DMS79 (cell line): ENCODE results near the gene DOC2B.
"Not testable (repeated sequence)": the region's sequence is repeated elsewhere in the genome, so short reads cannot be mapped to it uniquely, and the experiment has no call there.

ENCODE experiments used
- DNase-seq: peaks from one replicate; lab custom pipeline; 2025; lab: John Stamatoyannopoulos, UW

The DOC2B gene

DNA sequence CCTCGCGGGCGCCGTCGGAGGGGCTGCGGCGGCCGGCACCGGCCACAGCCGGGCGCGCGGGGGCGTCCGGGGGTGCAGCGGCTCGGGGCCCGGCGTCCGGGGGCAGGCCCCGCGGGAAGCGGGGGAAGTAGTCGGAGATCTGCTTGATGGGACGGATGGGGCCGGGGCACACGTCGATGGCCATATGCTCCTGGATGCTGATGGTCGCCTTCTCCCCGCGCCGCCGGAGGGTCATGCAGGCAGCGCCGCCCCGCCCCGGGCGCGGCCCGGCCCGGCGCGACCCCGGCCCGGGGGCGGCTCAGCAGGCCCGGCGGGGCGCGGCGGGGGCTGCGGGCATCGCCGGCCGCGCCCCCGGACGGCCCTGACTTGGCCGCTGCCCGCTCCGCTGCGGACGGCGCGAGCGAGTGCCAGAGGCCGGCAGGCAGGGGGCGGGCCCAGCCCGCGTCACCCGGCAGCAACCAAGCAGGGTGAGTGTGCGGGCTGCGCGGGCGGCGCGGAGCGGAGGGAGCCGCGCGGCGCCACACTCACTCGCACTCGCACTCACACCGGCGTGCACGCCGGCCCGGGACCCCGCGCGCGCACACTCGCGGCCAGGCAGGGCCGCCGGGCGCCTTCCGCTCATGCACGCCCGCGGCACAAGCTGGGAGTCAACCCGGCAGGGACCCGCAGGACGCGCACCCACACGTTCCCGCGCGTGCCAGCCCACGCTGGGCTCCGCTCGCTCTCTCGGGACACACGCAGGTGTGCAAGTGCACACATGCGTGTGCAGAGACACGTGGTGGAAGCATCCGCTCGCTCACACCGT is at the start of gene DOC2B:
Gene DOC2B, minus strand, starts transcription at position 406 of the 805 bp plus-strand sequence. Its CDS starts 171 bp downstream, at position 235.
- DNase-seq = no peak

DNA sequence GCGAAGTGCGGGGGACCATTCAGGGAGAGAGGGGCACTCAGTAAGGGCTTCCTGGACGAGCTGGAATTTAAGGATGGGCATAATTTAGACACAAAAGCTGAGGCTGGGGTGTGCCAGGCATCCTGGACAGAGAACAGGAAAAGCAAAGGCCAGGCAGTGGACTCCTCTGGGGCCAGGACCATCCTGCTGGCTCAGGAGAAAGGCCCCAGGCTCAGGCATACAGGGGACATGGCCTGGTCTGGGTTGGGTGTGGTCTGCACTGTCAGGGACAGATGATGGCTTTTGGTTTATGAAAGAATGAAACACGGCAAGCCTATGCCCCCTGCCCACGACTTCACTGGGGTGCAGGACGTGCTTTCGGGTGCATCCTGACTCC is 48.9 kb upstream of the DOC2B start:
- no peak for DNase-seq

DNA sequence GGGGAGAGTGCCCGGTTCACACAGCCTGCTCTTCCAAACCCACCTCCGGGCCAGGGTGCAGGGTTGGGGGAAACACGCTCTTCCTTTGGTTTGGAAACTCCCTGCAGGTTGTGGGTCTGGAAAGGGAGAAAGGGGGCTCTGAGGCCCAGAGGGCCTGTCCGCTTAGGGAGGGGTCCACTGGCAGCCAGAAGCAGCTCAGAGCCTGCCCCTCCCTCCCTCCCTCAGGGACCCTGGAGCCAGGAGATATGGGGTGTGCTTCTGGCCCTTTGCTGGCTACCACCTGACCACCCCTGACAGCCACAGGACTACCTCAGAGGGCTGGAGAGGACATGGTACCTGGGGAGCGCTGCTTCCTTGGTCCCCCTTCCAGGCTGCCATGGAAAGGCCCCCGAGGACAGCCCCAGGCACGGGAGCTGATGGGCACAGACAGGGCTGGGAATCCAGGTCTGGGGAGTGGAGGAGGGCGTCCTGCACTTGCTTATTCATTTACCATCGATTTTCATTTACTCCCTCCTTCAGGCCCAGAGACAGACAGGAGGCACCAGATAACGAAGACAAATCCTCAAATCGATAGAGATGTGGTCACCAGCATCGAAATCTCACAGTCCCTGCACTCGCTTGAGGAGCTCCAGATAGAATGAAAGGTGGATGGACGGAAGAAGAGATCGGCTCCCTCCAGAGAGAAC is 48.4 kb upstream of the DOC2B start:
- DNase-seq = no peak

DNA sequence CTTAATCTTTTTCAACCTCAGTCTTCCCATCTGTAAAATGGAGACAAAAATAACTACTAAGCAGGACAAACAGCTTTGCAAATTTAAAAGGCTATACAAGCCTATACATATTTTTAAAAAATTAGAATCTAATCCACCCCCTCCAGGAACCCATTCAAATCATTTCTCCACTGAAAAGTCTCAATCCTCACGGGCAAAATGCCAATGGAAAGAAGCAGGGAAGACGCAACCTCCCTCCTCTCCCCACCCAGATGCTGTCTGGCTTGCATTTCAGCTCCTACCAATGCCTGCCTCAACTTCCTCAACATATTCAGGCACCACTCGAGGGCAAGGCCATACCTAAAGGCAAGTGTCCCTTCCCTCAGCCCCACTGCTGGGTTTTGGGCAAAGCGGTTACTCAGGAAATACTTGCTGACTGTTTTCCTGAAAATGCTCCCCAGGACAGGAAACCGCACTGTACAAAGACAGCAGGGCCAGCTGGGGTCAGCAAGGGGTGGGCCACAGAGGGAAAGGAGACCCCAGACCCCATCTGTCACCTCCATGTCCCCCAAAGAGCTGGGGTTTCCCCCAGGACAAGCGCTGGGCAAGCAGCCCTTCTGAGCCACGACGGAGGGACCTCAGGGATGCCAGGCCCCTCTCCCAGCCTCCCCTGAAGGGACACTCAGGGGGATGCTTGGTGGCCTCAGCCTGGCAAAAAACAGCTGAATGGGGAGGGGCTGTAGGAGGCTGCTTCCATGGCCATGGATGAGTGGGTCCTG is 47.7 kb upstream of the DOC2B start:
- no peak for DNase-seq

DNA sequence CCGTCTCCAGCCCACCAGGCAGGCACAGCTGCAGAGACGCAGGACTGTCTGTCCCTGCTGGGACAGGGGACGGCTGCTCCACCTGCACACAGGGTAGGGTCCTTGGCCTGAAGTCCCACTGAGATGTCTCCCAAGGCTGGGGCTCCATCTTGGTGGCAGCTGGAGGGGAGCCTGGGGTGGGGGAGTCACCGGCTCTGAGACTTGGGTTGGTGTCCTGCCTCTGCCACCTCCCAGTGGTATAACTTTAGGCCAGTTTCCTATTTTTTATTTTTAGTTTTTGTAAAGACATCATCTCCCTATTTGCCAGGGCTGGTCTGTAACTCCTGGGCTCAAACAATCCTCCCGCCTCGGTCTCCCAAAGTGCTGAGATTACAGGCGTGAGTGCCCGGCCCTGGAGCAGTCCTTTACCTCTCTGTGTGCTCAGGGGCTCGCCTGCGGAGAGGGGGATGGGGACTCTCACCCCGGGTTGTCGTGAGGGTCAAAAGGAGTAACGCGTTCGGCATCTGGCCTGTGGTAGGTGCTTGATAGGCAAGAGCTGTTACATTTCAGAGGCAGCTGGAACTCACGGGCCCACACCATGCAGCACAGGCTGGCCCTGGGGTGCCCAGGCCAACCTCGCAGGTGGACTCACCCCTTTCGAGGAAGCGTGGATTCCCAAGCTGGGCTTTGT is 46.6 kb upstream of the DOC2B start:
- DNase-seq = no peak

DNA sequence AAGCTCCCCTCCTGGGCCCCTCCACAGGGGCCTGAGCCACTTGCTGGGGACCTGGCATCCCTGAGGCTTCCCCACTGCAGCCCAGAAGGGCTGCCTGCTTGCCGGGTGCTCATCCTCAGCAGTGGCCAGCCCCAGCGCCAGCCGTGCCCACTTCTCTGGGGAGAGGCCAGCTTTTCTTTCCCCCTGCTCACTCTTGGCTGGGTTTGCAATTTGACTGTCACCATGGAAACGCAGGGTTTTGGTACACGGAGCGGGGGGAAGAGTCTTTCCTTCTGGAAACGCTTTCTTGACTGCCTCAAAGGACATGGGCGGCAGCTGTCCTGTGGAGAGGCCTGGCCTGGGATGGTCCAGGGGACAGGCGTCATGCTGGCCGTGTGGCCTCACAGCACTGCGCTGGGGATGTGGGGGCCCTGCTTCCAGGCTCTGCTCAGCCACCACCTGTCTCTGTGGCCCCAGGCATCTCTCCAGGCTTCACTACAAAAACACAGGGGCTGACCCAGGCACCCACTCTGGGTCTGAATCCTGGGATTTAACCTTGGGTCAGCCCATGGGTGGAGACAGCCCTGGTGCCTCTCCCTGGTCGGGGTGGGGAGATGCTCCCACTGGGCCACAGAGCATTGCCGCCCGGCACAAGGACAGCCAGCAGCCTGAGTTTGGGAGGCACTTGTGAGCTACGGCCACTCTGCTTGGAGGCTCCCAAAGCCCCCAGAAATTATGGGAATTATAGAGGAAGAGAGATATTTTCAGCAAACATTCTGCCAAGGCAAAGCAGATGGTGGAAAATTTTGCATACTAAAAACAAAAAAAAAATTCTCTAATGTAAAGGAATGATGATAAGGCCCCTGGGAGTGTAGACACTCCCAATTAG is 45.9 kb upstream of the DOC2B start:
- DNase-seq = no peak

DNA sequence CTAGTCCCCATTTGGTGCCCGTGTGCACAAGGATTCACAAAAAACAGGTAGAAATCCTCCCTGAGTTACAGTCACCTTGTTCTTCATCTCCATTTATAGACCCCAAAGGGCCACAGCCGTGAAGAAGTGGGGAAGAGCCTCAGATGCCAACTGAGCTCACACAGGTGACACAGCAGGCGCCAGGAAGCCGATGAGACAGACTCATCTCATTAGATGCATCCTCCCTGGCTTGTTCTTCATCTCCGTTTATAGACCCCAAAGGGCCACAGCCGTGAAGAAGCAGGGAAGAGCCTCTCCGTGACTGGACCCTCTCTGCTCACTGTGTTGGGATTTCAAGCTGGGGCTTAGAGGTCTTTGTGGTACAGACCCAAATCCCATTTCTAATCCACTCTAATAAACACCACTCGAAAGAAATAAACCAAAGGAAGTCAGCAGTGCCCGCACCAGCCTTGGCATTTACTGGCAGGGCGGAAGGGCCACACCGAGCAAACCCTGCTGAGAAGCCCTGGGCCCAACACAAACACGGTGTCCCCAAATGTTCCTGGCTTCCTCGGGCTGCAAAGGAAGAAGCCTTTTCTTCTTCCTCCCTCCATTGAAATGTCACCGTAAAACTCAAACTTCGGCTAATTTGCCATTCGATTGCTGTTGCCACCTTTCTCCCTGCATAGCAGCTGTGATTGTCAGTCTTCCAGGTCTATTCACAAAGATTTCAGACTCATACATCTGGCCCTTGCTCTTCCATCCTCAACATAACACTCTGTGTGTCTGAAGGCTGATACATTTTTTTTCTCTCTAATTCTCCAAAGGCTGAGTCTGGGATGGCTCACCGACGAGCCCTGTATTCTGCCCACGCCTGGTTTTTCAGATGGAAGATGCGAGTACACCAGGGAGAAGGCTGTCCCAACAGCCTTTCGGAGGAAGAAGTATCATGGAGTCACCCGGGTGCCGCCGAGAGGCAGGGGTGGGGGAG is 44.9 kb upstream of the DOC2B start:
- no peak for DNase-seq

DNA sequence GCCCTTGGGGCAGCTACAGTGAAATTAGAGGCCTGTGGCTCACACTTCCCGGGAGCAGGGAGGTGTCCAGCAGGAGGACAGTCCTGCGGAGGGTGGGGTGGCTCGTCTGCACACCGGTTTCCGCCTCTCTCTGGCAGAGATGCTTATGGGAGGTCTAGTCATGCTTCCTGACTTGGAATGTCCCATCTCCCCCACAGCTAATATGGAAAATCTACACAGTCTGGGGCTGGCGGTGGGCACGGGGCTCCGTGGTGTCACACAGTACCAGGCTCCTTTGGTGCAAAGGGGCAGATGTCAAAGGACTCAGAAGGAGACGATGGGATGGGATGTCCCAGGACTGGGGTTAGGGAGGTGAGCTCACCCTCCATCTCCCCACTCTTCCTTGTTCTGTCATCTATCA is 44.1 kb upstream of the DOC2B start:
- DNase-seq = no peak

DNA sequence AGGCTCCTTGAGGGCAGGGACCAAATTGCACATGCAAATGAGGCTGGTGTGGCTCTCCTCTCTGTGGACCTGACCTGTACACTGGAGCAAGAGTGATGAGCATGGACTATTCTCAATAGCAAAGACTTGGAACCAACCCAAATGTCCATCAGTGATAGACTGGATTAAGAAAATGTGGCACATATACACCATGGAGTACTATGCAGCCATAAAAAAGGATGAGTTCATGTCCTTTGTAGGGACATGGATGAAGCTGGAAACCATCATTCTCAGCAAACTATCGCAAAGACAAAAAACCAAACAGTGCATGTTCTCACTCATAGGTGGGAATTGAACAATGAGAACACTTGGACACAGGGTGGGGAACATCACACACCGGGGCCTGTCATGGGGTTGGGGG is 43.1 kb upstream of the DOC2B start:
- not testable (repeated sequence) for DNase-seq

DNA sequence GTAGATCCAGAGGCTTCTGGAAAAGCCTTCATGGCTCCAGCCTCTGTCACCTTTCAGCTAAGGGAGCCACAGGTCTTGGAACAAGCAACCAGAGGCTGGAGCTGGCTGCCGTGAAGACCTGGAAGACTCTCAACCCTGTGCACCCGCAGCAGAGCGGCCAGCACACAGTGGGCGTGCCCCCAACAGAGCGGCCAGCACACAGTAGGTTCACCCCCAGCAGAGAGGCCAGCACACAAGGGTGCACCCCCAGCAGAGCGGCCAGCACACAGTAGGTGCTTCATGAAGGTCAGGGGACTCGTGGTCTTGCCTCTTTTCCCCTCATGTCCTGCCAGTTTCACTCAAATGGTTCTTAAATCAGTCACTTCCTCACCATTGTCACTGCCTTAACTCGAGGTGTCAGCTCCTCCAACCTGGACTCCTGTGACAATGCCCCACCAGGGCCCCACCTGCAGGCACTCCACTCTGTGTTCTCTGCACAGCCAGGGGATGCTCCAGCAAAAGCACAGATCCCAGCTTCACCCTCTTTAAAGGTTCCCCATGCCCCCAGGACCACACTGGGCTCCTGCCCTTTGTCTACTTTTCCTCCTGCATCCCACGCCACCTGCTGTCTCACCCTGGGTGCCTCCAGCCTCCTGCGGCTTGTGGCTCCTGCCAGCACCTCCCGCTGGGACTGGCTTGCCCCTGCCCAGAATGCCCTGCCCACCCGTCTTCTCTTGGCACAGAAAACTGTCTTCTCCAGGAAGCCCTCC is 42.4 kb upstream of the DOC2B start:
- DNase-seq = no peak

DNA sequence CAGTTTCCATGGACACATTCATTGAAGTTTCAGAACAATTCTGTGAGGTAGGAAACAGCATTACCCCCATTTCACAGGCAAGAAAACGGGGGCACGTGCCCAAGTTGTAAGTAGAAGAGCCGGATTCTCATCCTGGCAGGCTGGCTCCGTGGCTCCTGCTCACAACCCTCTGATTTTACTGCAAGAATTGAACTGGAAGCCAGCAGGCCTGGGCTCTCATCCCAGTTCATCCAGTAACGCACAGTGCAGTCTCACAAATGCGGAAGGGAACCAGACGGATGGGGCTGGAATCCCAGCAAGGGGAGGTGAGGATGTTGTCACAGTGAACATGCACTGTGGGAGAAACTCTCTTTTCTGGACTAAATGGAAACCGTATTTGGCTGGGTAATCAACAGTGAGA is 40.7 kb upstream of the DOC2B start:
- no peak for DNase-seq

DNA sequence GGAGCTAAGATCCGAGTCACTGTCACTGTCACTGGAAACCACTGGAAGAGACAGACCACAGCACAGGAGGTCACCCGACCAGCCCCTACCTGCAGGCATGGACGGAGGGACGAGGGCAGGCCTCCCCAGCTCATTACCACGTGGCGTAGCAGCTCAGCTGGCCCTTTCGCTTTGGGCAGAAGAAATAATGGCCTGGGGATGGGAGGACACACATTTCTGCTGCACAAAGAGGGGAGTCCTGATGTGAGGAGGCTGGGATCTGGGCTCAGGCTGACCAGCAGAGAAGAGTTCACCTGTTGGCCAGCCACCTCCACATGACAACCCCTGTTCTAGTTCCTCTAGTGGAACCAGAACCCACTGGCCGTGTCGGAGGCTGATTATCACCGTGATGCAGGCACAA is 38.2 kb upstream of the DOC2B start:
- no peak for DNase-seq

DNA sequence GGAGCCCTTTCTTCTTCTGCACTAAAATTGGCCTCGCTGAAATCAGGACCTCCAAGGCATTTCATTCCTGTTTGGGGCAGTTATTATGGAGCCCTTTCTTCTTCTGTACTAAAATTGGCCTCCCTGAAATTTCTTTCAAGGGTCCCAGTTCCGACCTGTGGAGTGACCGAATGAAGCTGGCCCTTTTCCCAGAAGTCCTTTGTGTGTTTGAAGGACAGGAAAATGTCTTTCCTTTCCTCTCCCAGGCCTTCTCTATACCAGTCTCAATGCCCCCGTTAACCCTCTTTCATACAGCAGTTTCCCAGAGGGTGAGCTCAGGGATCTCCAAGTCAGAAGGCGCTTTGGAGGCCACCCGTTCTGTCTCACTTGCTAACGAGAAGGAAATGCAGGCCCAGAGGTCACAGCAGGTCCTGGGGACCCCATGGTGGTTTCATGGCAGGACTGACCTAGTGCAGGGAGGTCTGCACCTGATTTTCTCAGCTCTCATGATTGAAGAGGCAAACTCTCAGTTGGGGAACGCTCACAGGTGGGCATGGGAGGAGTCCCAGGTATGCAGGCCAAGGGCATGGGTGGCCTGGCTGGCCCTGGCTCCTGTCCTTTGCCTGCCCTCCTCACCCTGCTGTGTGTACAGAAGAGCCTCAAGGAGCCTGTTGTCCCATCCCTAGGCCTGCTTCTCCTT is 37.1 kb upstream of the DOC2B start:
- no peak for DNase-seq

DNA sequence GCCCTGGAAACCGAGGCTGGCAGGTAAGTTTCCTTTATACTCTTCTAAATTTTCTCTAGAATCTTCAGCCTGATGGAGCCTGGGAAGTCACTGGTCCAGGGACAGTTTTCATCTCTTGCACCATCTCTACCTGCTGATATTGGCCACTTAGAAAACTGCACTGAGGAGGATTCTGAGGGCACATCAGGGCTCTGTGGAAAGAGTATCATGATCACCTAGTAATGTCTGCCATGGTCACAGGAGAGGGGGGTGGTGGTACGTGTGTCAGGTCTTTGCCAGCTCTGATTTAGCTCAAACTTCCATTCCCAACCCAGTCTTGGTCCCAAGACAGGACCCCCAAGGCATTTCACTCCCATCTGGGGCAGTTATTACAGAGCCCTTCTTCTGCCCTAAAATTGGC is 35.2 kb upstream of the DOC2B start:
- DNase-seq = no peak

DNA sequence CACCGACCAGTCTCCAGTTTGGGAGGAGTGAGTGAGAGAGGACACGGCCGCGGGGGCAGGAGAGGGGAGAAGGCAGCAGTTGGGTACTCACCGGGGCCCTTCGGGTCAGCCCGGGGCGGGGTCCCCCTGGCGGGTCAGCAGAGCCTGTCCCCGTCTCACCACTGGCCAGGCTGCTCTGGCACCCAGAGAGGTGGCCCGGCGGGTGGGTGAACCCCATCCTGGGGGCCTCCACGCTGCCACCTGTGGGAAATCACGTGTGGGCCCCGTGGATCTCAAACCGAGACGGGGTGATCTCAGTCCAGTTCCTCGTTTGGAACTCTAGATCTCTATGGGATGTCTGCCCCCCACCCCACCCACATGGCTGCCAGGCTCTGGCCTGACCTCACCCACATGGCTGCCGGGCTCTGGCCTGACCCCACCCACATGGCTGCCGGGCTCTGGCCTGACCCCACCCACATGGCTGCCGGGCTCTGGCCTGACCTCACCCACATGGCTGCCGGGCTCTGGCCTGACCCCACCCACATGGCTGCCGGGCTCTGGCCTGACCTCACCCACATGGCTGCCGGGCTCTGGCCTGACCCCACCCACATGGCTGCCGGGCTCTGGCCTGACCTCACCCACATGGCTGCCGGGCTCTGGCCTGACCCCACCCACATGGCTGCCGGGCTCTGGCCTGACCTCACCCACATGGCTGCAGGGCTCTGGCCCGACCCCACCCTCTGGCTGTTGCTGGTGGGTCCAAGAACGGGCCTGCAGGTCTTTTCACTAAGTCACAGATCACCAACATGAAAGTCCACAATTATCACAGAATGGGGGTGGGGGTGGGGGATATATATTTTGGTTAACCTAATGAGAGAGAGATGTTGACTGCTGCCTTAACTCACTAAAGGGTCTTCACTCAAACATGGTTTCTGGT is 34.4 kb upstream of the DOC2B start:
- not testable (repeated sequence) for DNase-seq

DNA sequence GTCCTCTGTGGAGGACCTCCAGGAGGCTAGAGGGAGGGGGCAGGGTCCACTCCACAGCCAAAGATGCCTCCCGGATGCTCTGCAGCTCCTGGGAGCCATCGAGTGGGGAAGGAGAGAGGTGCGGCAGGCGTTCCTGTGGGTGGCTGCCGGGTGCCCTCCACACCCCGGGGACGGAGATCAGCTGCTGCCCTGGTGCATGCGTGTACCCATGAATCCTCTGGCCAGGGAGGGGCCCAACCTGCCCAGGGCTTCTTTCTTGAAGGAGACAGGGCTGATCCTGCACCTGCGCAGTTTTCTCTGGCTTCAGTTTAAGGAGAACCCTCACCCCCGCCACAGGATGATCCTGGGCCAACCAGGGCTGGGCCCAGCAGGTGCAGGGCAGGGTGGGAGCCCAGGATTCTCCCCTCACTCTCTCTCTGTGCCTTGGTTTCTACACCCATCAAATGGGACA is 33.5 kb upstream of the DOC2B start:
- no peak for DNase-seq

DNA sequence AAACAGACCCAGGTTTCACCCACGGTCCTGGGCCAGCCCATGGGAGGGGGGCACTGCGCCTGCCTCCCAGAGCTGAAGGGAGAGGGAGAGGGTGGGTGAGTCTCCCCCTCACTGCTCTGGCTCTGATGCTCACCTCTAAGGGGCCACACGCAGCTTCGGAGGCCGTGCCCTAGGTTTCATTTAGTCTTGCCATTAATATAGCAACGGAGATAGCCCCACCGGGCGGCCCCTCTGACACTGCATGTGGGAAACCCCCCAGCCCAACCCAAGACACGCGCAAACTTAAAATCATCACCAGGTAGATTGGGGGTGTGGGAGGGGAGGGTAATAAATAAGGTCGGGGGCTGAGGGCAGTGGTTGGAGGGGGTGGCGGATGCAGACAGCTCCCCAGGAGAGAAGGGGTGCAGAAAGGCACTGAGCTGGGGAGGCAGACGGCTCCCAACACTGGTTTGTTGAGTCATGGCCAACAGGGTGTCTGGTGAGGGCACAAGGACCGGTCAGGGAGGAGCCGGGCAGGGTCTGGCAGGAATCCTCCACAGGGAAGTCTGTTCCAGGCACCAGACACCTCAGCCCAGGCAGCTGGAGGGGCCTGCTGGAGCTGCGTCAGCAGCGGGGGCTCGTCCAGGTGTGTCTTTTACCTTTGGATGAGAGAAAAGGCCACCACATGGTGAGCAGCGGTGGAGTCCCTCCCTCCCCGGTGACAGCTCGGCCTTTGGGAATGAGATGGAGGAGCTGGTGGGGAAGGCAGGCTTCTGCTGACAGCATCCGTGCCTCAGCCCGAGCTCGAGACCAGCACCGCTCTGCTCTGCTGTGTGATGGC is 32.0 kb upstream of the DOC2B start:
- DNase-seq = no peak
